Tibial nerve (tissue), 3 donors: ENCODE results near the gene NTRK1.

Source experiments
- CTCF ChIP-seq, 5 experiments: fragments of 200-600 bp in 3 of 5; fragments of 450-650 bp in 2 of 5; sonication (generic) in 3 of 5; IDR thresholded peaks; one replicate each; pipeline ENCODE4 v1.5.1; 2016 to 2019; ENCODE audit warnings: antibody characterized with exemption in 5 of 5, mild to moderate bottlenecking in 3 of 5, moderate library complexity in 2 of 5
- POLR2A ChIP-seq, 2 donors: fragments of 450-650 bp; IDR thresholded peaks; one replicate each; pipeline ENCODE4 v1.6.1; 2017; ENCODE audit warnings: antibody characterized with exemption in 2 of 2, mild to moderate bottlenecking in 2 of 2, moderate library complexity in 2 of 2

- TF ChIP-seq POLR2A (IDR thresholded peaks at IDR 0.05) (no peak), CTCF (IDR thresholded peaks at IDR 0.05) (no peak)
These were observed 64.7 kb downstream of the NTRK1 start for GRCh38 chr1:156925154-156926010.
